Mesodermal cell (in vitro differentiated cells): ENCODE data around the gene LRRC14B.
A peak's percentile ranks its signal among the peaks of the same experiment; 100 is the strongest.
"Not testable (repeated sequence)": the region's sequence is repeated elsewhere in the genome, so short reads cannot be mapped to it uniquely, and the experiment has no call there.

Experiments used
- H3K27ac ChIP-seq: 2 replicates; pipeline ENCODE4 v1.7.0; 2013; ENCODE audit warnings: mild to moderate bottlenecking, low read depth, low read length, moderate library complexity; ENCODE audit not compliant: severe bottlenecking
- H3K36me3 ChIP-seq: 2 replicates; pipeline ENCODE4 v1.7.1; 2013; ENCODE audit warnings: mild to moderate bottlenecking, low read length, moderate library complexity; ENCODE audit not compliant: control insufficient read depth, insufficient read depth
- H3K4me1 ChIP-seq: one replicate; pipeline ENCODE4 v1.7.1; 2013; ENCODE audit warnings: mild to moderate bottlenecking, low read length; ENCODE audit not compliant: insufficient read depth, control insufficient read depth, poor library complexity, severe bottlenecking
- H3K4me3 ChIP-seq: 2 replicates; pipeline ENCODE4 v1.7.0; 2013; ENCODE audit warnings: low read length, control low read depth, mild to moderate bottlenecking; ENCODE audit not compliant: insufficient read depth, poor library complexity, severe bottlenecking; ENCODE audit errors: extremely low read depth
- H3K9me3 ChIP-seq: 2 replicates; pipeline ENCODE4 v1.7.1; 2013; ENCODE audit warnings: mild to moderate bottlenecking, low read length, moderate library complexity; ENCODE audit not compliant: control insufficient read depth
- WGBS, 2 experiments: methylation state at CpG; one replicate each; pipeline ENCODE4 v1.1.5; 2013; ENCODE audit warnings: missing lambda C conversion rate in 2 of 2; ENCODE audit not compliant: insufficient coverage in 2 of 2; 5-methylcytosine and 5-hydroxymethylcytosine counted together

The LRRC14B gene

DNA sequence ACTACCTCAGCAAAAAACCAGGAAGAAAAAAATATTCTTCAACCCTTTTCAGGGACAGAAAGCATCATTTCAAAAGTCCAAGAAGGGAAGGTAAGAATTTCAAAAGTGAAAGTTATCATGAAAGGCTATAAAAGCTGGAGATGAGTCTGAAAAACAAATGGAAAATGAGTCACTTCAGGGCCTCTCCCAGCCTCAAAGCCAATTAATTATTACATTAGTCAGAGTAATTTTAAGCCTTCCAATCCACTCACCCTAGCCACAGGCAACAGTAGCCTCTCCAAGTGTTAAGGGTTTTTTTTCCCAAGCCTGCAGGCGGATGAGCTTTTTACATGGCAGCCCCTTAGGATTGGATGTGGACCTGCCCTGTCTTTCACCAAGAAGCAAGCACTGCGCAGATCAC is 24.0 kb downstream of the LRRC14B start:
- not testable (repeated sequence) for H3K27ac ChIP-seq, H3K9me3 ChIP-seq, H3K4me3 ChIP-seq, H3K4me1 ChIP-seq
- peaks cover 16% of the 10 kb centered on the region for H3K36me3 ChIP-seq
- WGBS, 2 experiments: no CpG with 5 or more reads among the region's 2 CpGs

DNA sequence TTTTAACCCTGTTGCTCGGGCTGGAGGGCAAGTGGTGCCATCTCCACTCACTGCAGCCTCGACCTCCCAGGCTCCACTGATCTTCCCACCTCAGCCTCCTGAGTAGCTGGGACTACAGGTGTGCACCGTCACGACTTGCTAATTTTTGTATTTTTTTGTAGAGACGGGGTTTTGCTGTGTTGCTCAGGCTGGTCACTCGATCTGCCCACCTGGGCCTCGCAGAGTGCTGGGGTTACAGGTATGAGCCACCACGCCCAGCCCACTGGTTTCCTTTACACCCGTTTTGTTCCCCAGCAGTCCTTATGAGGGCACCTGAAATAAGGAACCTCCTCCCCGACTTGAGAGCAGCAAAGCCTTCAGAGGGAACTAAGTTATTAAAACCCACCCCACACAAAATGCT is 24.8 kb downstream of the LRRC14B start:
- 87% methylated on average over 3 of the region's 10 CpGs; no CpG with 5 or more reads in 1 of the 2 experiments for WGBS, 2 experiments
- H3K4me3 ChIP-seq, H3K4me1 ChIP-seq, H3K9me3 ChIP-seq, H3K27ac ChIP-seq: not testable (repeated sequence)
- peaks cover 16% of the 10 kb centered on the region for H3K36me3 ChIP-seq

DNA sequence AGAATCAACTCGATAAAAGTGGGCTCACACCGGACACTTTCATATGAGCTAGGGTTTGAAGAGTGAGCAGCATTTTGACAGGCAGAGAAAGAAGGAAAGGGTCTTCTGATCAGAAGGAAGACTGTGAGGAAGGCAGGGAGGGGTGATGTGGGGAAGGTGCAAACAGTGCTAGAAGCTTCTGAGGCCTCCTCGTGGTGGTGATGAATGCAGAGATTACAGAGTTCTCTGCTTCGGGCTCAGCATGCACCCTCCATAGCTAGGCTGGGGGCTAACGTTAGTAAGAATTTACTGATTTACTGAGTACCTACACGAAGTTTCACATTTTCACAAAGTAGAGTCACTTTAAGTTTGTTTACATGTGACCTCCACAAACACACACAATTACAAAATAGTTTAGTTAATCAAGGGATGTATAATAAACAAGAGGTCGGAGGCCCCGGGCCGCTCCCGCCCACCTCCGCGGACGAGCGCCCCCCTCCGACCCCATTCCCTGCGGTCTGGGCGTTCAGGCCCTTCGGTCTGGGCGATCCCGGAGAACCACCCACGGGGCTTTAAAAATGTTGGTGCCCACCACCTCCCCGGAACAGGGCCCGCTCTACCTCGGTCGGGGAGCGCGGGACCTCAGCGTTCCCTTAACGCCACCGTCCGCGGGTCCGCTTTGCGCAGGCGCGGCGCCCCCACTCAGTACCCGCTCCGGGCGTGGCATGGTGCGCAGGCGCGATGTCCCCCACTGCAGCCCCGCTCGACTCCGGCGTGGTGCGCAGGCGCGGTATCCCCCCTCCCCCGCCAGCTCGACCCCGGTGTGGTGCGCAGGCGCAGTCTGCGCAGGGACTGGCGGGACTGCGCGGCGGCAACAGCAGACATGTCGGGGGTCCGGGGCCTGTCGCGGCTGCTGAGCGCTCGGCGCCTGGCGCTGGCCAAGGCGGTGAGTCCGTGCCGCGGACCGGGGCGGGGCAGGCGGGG is 26.5 kb downstream of the LRRC14B start, which contains the start of the genes CCDC127 and SDHA:
Gene CCDC127, minus strand, starts transcription at position 660 of the 963 bp plus-strand sequence. CDS start 1,304 bp downstream, outside the sequence.
Gene SDHA, plus strand, starts transcription at position 827 of the 963 bp plus-strand sequence. Its CDS starts 36 bp downstream, at position 863.
- peak within 1 kb of the TSS; percentile 84 for H3K4me3 ChIP-seq
- H3K27ac ChIP-seq: peak within 1 kb of the TSS; percentile 66
- not testable (repeated sequence) for H3K4me1 ChIP-seq, H3K9me3 ChIP-seq
- 0 to 1% methylated on average over 50 to 51 of the region's 75 CpGs for WGBS, 2 experiments
- H3K36me3 ChIP-seq: peaks cover 18% of the 10 kb centered on the region

DNA sequence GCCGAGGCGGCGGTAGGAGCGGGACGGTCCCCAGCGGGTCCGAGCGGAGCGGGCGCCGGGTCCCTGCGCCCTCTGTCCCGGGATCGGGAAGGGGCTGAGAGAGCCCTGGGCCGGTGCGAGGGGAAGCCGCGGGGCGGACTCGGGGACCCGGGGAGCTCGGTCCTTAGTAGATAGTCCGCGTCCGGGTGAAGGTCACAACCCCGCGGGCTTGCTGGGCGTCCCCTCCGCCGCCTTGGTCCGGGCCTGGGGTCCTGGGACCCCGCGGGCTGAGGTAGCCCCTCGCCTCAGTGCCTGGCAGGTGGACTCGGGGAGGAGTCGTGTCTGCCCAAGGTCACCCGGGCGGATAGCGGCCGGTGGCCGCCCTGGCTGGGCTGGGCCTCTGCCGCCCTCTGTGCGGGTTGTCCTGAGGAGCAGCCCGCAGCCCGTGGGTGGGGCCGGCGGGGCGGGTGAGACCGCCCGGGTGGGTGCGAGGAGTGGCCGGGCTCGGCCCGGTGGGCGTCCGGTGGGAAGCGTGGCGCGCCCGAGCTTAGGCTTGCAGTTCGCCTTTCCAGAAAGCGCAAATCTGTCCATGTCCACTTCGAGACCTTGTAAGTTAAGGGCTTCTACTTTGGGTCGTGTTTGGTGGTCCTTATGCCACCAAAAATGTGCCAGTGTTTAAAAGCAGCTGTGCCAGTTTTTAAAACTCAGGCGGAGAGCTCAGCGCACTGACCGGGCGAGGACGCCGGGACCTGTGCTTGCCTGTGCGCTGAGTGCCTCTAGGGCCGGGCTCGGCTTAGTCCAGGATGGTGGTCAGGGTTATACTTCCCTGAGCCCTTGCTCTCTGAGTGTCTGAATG is 27.4 kb downstream of the LRRC14B start:
- Histone ChIP-seq H3K27ac (no peak overlapping the region), H3K9me3 (no peaks in the 10 kb centered on the region), H3K4me3 (peak overlapping the region; percentile 84), H3K4me1 (peaks cover 2% of the 10 kb centered on the region), H3K36me3 (peaks cover 19% of the 10 kb centered on the region)
- WGBS, 2 experiments: 0 to 1% methylated on average over 62 to 70 of the region's 73 CpGs

DNA sequence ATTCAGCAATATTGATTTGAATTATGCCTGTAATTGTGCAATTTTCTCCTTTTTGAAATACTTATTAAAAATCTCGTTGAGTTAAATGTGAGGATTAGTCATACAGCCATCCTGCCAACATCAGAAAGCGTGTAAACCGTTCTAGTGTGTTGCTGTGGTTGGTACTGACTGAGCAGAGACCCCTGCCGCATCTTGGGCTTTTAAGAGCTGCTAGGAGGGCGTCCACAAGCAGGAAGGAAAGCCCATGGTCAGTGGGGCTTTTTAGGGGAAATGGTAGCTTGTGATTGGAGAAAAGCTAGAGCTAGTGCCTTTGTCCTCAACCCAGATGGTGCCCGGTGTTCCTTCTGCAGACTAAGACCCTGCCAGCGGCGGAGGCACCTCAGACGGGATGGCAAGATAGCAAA is 28.2 kb downstream of the LRRC14B start:
- Histone ChIP-seq H3K4me1 (peaks cover 2% of the 10 kb centered on the region), H3K9me3 (no peaks in the 10 kb centered on the region), H3K36me3 (peaks cover 18% of the 10 kb centered on the region), H3K4me3 (peak overlapping the region; percentile 84), H3K27ac (no peak overlapping the region)
- 30 to 38% methylated on average over 8 to 9 of the region's 9 CpGs for WGBS, 2 experiments

DNA sequence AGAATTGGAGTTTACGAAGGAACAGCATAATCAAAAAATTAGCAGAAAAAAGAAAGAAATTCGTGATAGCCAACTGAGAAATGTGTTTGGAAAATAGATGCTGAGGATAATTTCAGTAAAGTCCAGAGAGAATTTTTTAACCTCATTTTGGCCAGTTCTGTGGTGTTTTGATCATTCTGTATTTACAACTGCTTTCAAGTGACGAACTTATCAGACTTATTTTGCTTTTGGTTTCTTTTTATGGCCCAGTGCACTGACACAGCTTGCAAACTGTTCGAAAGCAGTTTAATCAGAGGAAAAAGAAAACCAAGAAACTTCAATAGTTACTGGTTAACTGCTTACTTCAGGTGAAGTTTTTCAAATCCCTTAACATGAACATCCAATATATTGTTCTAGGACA is 28.7 kb downstream of the LRRC14B start:
- Histone ChIP-seq H3K27ac (no peak overlapping the region), H3K36me3 (peaks cover 20% of the 10 kb centered on the region), H3K4me3 (no peak overlapping the region), H3K4me1 (peaks cover 2% of the 10 kb centered on the region), H3K9me3 (no peaks in the 10 kb centered on the region)
- 76% methylated on average over 2 to 3 of the region's 4 CpGs for WGBS, 2 experiments

DNA sequence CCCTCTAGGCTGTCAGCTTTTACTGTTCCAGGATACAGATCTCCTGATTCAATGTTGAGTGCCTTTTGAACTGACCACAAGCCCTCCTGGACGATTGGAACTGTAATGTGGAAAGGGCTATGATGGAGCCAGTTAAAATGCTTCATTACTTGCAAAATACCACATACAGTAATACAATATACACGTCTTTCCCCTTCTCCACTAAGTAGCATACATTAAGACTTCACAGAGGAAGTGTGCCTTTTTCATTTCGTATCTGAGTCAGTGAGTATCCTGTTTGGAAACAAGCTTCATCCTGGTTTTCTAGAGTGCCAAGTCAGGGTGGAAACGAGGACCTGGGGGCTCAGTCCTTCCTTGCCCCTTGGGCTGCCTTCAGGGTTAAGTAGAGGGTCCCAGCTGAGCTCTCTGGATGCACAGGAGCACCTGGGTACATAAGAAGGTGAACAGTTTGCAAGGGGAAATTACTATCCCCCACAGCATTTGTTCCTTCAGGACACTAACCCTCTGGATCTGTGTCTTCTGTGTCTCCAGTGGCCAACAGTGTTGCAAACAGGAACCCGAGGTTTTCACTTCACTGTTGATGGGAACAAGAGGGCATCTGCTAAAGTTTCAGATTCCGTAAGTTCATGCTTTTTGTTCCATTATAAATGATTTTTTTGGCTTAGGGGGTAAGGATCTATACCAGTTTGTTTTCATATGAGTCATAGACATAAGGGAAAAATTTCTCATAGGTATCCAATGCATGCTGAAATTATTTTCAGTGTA is 31.8 kb downstream of the LRRC14B start:
- peaks cover 46% of the 10 kb centered on the region for H3K36me3 ChIP-seq
- not testable (repeated sequence) for H3K27ac ChIP-seq, H3K4me1 ChIP-seq, H3K4me3 ChIP-seq, H3K9me3 ChIP-seq
- WGBS, 2 experiments: 83% methylated on average over 3 of the region's 6 CpGs; no CpG with 5 or more reads in 1 of the 2 experiments

DNA sequence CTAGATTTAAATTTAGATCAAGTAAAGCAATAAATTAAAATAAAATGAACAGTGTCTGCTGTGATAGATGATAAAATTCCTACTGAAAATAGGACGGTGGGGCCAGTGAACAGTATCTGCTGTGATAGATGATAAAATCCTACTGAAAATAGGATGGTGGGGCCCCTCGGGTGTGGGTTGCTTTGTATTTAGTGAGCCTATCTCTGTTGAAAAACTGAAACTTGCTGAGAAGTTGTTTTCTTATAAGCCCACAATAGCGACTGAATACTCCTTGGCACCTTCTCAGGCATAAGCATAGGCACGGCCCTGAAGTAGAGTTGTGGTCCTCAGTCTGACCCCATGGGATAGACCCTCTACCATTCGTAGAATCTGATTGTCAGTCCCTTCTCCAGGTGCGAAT is 32.5 kb downstream of the LRRC14B start:
- 81 to 82% methylated on average over 4 to 6 of the region's 6 CpGs for WGBS, 2 experiments
- Histone ChIP-seq H3K27ac (no peak overlapping the region), H3K4me3 (no peak overlapping the region), H3K36me3 (peaks cover 53% of the 10 kb centered on the region), H3K4me1 (peaks cover 2% of the 10 kb centered on the region), H3K9me3 (no peaks in the 10 kb centered on the region)

DNA sequence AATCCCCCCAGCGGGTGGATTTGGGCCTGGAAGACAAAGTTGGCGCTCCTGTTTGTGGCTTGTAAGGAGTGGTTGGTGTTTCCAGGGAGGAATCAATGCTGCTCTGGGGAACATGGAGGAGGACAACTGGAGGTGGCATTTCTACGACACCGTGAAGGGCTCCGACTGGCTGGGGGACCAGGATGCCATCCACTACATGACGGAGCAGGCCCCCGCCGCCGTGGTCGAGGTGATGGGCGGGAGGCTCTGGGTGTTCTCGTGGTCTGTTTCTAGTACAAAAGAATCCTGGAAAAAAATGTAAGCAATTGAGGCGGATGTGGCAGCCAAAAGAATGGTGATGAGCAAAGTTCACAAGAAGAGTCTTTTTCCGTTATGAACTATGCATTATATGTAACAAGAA is 34.0 kb downstream of the LRRC14B start:
- peaks cover 2% of the 10 kb centered on the region for H3K4me1 ChIP-seq
- no peak overlapping the region for H3K4me3 ChIP-seq
- H3K36me3 ChIP-seq: peaks cover 65% of the 10 kb centered on the region
- WGBS, 2 experiments: 97 to 98% methylated on average over 10 to 12 of the region's 14 CpGs
- H3K9me3 ChIP-seq: no peaks in the 10 kb centered on the region
- H3K27ac ChIP-seq: no peak overlapping the region

DNA sequence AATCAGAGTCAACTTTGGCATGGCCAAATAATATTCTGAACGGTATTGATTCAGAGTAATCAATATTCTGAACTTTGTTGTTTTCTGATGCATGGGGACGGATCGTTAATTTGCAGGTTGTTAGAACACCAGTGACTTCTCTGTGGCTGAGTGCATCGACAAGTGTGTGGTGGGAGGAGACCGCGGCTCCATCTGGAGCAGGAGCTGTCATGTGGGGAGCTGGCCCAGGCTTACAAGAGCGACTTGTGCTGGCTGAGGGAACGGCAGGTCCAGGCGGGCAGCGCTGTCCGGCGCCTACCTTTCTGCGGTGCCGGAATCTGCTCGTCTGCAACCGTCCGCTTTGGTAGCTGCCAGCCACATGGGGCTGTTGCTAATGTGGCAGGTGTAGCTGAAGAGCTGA is 36.1 kb downstream of the LRRC14B start:
- WGBS, 2 experiments: 90 to 93% methylated on average over 4 to 5 of the region's 17 CpGs
- H3K36me3 ChIP-seq: peaks cover 75% of the 10 kb centered on the region
- not testable (repeated sequence) for H3K27ac ChIP-seq, H3K4me3 ChIP-seq, H3K4me1 ChIP-seq, H3K9me3 ChIP-seq
